Kidney epithelial cell (primary cell): ENCODE results near the gene KRT40. TPM values are rescaled to one million over a fixed set of nuclear protein-coding genes. Genes with fewer than 3 reads are reported as not detected.

Experiments
- DNase-seq: peaks from one replicate; pipeline ENCODE4 v3.0.0-alpha.2; 2010; ENCODE audit warnings: low read depth
- H3K27me3 ChIP-seq: 2 replicates; pipeline ENCODE4 v1.6.0; 2011; ENCODE audit warnings: low read length; ENCODE audit not compliant: control insufficient read depth, insufficient read depth
- H3K36me3 ChIP-seq: 2 replicates; pipeline ENCODE4 v1.5.1; 2011; ENCODE audit warnings: low read length; ENCODE audit not compliant: control insufficient read depth, insufficient read depth
- H3K4me3 ChIP-seq: 2 replicates; pipeline ENCODE4 v1.5.1; 2011; ENCODE audit warnings: low read depth, mild to moderate bottlenecking, control low read depth, low read length
- total RNA-seq: library from RNA; depleted of rRNA; stranded (reverse); fragments of >200 nt; gene quantifications from 2 replicates; pipeline ENCODE4 v1.2.3, GENCODE V29; 2015
- TF ChIP-seq, protein P1 (sequence below): IDR thresholded peaks from 2 replicates; pipeline ENCODE4 v1.5.1; 2011; ENCODE audit warnings: mild to moderate bottlenecking, moderate library complexity, low read length, control low read depth, inconsistent platforms; ENCODE audit not compliant: insufficient read depth, poor library complexity, severe bottlenecking

Gene KRT40
- total RNA-seq, 1 donor from 2014 or later = not detected

GRCh38 chr17:40950176-40950575, 34.0 kb downstream of the KRT40 start:
- Histone ChIP-seq H3K4me3 (no peak overlapping the region), H3K36me3 (no peaks in the 10 kb centered on the region), H3K27me3 (no peaks in the 10 kb centered on the region)
- TF ChIP-seq, protein P1, sequence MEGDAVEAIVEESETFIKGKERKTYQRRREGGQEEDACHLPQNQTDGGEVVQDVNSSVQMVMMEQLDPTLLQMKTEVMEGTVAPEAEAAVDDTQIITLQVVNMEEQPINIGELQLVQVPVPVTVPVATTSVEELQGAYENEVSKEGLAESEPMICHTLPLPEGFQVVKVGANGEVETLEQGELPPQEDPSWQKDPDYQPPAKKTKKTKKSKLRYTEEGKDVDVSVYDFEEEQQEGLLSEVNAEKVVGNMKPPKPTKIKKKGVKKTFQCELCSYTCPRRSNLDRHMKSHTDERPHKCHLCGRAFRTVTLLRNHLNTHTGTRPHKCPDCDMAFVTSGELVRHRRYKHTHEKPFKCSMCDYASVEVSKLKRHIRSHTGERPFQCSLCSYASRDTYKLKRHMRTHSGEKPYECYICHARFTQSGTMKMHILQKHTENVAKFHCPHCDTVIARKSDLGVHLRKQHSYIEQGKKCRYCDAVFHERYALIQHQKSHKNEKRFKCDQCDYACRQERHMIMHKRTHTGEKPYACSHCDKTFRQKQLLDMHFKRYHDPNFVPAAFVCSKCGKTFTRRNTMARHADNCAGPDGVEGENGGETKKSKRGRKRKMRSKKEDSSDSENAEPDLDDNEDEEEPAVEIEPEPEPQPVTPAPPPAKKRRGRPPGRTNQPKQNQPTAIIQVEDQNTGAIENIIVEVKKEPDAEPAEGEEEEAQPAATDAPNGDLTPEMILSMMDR = no peak
- DNase-seq = no peak

GRCh38 chr17:40949418-40949817, 34.7 kb downstream of the KRT40 start:
- Histone ChIP-seq H3K27me3 (no peaks in the 10 kb centered on the region), H3K4me3 (no peak overlapping the region), H3K36me3 (no peaks in the 10 kb centered on the region)
- no peak for DNase-seq
- TF ChIP-seq, protein P1 = no peak

DNA sequence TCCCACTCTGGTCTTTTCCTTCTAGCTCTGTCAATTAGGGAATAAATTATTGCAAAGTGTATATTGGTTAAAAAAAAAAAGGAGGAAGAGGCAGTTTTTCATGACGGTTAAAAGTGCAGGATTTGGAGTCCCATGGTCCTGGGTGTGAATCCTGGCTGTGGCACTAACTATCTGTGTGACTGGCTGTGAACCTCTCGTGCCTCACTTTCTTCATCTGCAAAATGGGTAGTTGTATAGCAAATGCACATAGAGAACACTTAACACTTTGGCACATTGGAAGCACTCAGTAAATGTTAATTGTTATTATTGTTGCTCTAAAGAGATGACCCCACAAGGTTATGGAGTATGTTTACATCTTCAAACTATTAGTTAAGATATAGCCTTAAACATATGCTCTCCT, 36.2 kb downstream of the KRT40 start:
- DNase-seq = no peak
- Histone ChIP-seq H3K36me3 (no peaks in the 10 kb centered on the region), H3K4me3 (no peak overlapping the region), H3K27me3 (no peaks in the 10 kb centered on the region)
- TF ChIP-seq, protein P1 = no peak

DNA sequence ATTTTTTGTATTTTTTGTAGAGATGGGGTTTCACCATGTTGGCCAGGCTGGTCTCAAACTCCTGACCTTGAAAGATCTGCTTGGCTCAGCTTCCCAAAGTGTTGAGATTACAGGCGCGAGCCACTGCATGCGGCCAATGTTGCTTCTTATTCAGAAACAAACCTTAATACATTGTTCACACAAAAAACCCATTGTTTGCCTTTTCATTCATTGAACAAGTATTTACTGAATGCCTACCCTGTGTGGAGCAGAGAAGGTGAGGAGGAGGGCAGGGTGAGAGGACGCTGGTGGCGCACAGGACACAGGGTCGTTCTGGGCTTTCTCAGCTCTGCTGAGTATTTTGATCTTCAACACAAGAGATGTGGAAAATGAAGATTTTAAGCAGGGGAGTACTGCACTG, 38.7 kb downstream of the KRT40 start:
- no peaks in the 10 kb centered on the region for H3K36me3 ChIP-seq
- H3K4me3 ChIP-seq = no peak overlapping the region
- DNase-seq = no peak
- TF ChIP-seq, protein P1 = no peak
- no peaks in the 10 kb centered on the region for H3K27me3 ChIP-seq

DNA sequence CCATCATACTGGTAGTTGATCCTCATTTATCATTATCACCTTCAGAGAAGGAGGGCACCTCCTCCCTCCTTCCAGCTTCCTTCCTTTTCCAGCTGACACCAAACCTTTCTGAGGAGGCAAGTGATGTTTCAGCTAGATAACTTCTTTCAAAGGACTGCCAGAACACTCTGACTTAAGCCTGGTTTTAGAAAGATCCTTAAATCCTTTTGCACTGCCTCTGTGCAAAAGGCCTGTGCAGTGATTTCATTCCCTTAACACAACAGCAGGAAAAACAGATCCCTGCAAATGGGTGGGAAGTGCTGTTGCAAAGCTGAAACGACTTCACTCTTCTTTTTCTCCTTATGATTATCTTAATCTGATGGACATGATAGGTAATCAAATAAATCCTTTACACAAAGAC, 39.6 kb downstream of the KRT40 start:
- no peak for DNase-seq
- Histone ChIP-seq H3K4me3 (no peak overlapping the region), H3K36me3 (no peaks in the 10 kb centered on the region), H3K27me3 (no peaks in the 10 kb centered on the region)
- TF ChIP-seq, protein P1 = no peak

DNA sequence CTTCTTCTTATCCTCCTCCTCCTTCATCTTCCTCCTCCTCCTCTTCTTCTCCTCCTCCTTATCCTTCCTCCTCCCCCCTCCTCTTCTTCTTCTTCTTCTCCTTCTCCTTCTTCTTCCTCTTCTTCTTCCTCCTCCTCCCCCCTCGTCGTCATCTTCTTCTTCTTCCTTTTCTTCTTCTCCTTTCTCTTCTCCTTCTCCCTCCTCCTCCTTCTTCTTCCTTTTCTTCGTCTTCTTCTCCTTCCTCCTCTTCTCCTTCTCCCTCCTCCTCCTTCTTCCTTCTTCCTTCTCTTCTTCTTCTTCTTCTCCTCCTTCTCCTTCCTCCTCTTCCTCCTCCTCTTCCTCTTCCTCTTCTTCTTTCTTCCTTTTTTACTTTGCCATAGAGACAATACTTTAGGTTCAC, 41.6 kb downstream of the KRT40 start:
- no peak for DNase-seq
- Histone ChIP-seq H3K36me3 (no peaks in the 10 kb centered on the region), H3K4me3 (no peak overlapping the region), H3K27me3 (no peaks in the 10 kb centered on the region)
- TF ChIP-seq, protein P1 = no peak
